Stimulated activated CD4-positive, alpha-beta T cell treated with anti-CD3 and anti-CD28 coated beads, TNF-alpha, amount 100 ng/mL, for 1 hour (primary cell): Measurements from ENCODE around the gene SLC6A20.

Experiments
- DNase-seq, 3 donors: peaks; one replicate each; pipeline ENCODE4 v3.0.0-alpha.2; 2020; ENCODE audit warnings: low read depth in 3 of 3, low spot score in 1 of 3

The SLC6A20 gene

GRCh38 chr3:45781271-45781670 is 15.1 kb downstream of the SLC6A20 start:
- DNase-seq, result no peak

- no peak for DNase-seq
Observed at GRCh38 chr3:45779746-45780735, 16.3 kb downstream of the SLC6A20 start.

- DNase-seq, result no peak
Observed at GRCh38 chr3:45778761-45779201, 17.6 kb downstream of the SLC6A20 start.

GRCh38 chr3:45777746-45778386 is 18.5 kb downstream of the SLC6A20 start:
- DNase-seq, result no peak

GRCh38 chr3:45777111-45777745 is 19.1 kb downstream of the SLC6A20 start:
- no peak for DNase-seq

GRCh38 chr3:45776611-45777010 is 19.7 kb downstream of the SLC6A20 start:
- DNase-seq, result no peak

- DNase-seq, result no peak
Observed at GRCh38 chr3:45776301-45776595, 20.1 kb downstream of the SLC6A20 start.

- no peak for DNase-seq
Observed at GRCh38 chr3:45775571-45776300, 20.6 kb downstream of the SLC6A20 start.

- DNase-seq, result no peak
Observed at GRCh38 chr3:45774581-45775521, 21.5 kb downstream of the SLC6A20 start.

- DNase-seq, result no peak
Observed at GRCh38 chr3:45773714-45774449, 22.5 kb downstream of the SLC6A20 start.

GRCh38 chr3:45773072-45773471 is 23.3 kb downstream of the SLC6A20 start:
- DNase-seq, result no peak

- no peak for DNase-seq
Observed at GRCh38 chr3:45772341-45773035, 23.8 kb downstream of the SLC6A20 start.

GRCh38 chr3:45771831-45772230 is 24.5 kb downstream of the SLC6A20 start:
- no peak for DNase-seq

GRCh38 chr3:45771166-45771775 is 25.1 kb downstream of the SLC6A20 start:
- DNase-seq, result no peak

- no peak for DNase-seq
Observed at GRCh38 chr3:45765958-45766357, 30.4 kb downstream of the SLC6A20 start.

GRCh38 chr3:45765266-45765851 is 31.0 kb downstream of the SLC6A20 start:
- no peak for DNase-seq

GRCh38 chr3:45763303-45763675 is 33.0 kb downstream of the SLC6A20 start:
- DNase-seq, result no peak

GRCh38 chr3:45762647-45763302 is 33.6 kb downstream of the SLC6A20 start:
- DNase-seq, result no peak
